GM12878 (cell line): ENCODE data around the gene TRAPPC6A. TPM values are rescaled to one million over a fixed set of nuclear protein-coding genes. Genes with fewer than 3 reads are reported as not detected.

Experiments used
- BRCA1 ChIP-seq: IDR thresholded peaks from 2 replicates; pipeline ENCODE4 v1.6.1; 2011; ENCODE audit warnings: low read depth, low read length, improper control_type of control experiment
- CBFB ChIP-seq: IDR thresholded peaks from 2 replicates; pipeline ENCODE4 v1.6.1; 2016; ENCODE audit warnings: antibody characterized with exemption, low read depth
- CEBPB ChIP-seq, 2 experiments: fragments of 150-350 bp in 1 of 2; IDR thresholded peaks; 2 replicates each; pipeline ENCODE4 v1.6.1; 2012 to 2014; ENCODE audit warnings: low read depth in 2 of 2, low read length in 2 of 2, borderline replicate concordance in 1 of 2, inconsistent platforms in 1 of 2
- CREM ChIP-seq: IDR thresholded peaks from 2 replicates; pipeline ENCODE4 v1.6.1; 2014; ENCODE audit warnings: antibody characterized with exemption, low read depth
- EED ChIP-seq: sonication (generic); IDR thresholded peaks from 2 replicates; pipeline ENCODE4 v1.6.1; 2016; ENCODE audit warnings: antibody characterized with exemption, low read depth
- IKZF1 ChIP-seq: fragments of 450-650 bp; conservative IDR thresholded peaks from 2 replicates; pipeline ENCODE4 v1.6.1; 2017; ENCODE audit warnings: antibody characterized with exemption, mild to moderate bottlenecking
- KLF5 ChIP-seq: fragments of 450-650 bp; IDR thresholded peaks from 2 replicates; pipeline ENCODE4 v1.6.1; 2014; ENCODE audit warnings: mild to moderate bottlenecking; ENCODE audit not compliant: partially characterized antibody
- MTA2 ChIP-seq: fragments of 450-650 bp; IDR thresholded peaks from 2 replicates; pipeline ENCODE4 v1.6.1; 2016; ENCODE audit warnings: low read depth, mild to moderate bottlenecking, moderate library complexity
- NR2F1 ChIP-seq: fragments of 450-650 bp; conservative IDR thresholded peaks from 2 replicates; pipeline ENCODE4 v1.6.1; 2017; ENCODE audit warnings: mild to moderate bottlenecking
- PML ChIP-seq: IDR thresholded peaks from 2 replicates; pipeline ENCODE4 v1.6.1; 2012; ENCODE audit warnings: low read length, inconsistent platforms
- ZNF687 ChIP-seq: fragments of 450-650 bp; IDR thresholded peaks from 2 replicates; pipeline ENCODE4 v1.6.1; 2017; ENCODE audit warnings: mild to moderate bottlenecking, moderate library complexity
- polyA plus RNA-seq, 11 experiments: library from polyadenylated mRNA; depleted of rRNA in 4 of 11; unstranded in 6 of 11; stranded (reverse) in 5 of 11; fragments of >200 nt; fragmentation: Nextera tagmentation in 4 of 11; fragmentation: Illumina TruSeq in 1 of 11; extraction: Ambion mirVana in 4 of 11; extraction: Trizol in 1 of 11; gene quantifications; 1 replicate in 1 of 11; 2 replicates in 10 of 11; pipeline versions ENCODE4 v1.2.1 to v1.2.3, GENCODE V29; 2011 to 2016; ENCODE audit warnings: inconsistent platforms in 2 of 11, missing spikeins in 2 of 11, low read depth in 1 of 11
- total RNA-seq, 4 experiments: library from RNA; depleted of rRNA in 3 of 4; stranded (reverse); fragments of >200 nt in 3 of 4; fragmentation: Illumina TruSeq in 1 of 4; extraction: Trizol in 1 of 4; gene quantifications; 2 replicates each; pipeline versions ENCODE4 v1.2.1 to v1.2.3, GENCODE V29; 2013 to 2021
- TF ChIP-seq, protein P1 (sequence below): fragments of 450-650 bp; IDR thresholded peaks from 2 replicates; pipeline ENCODE4 v1.6.1; 2018; ENCODE audit warnings: mild to moderate bottlenecking, low read depth, moderate library complexity; ENCODE audit not compliant: partially characterized antibody
- TF ChIP-seq, protein P2 (sequence below): fragments of 450-650 bp; IDR thresholded peaks from 2 replicates; pipeline ENCODE4 v1.6.1; 2016; ENCODE audit warnings: mild to moderate bottlenecking, moderate library complexity, borderline replicate concordance
- TF ChIP-seq, protein P3 (sequence below): IDR thresholded peaks from 2 replicates; pipeline ENCODE4 v1.6.1; 2011; ENCODE audit warnings: low read depth, mild to moderate bottlenecking, low read length, moderate library complexity, borderline replicate concordance; ENCODE audit errors: extremely low read depth
- TF ChIP-seq, protein P4 (sequence below): fragments of 450-650 bp; IDR thresholded peaks from 2 replicates; pipeline ENCODE4 v1.6.1; 2017; ENCODE audit warnings: mild to moderate bottlenecking

The TRAPPC6A gene
- total and polyA plus RNA-seq, 10 of the 15 experiments (the other 5 are each of a cell fraction or from before 2014, with no cell fraction given): 1.8 to 83.9 (median 35.8) TPM

GRCh38 chr19:45121827-45122345, 56.2 kb downstream of the TRAPPC6A start (continued):
- TF ChIP-seq ZNF687: peak; percentile 85
- TF ChIP-seq MTA2: peak; percentile 65
- TF ChIP-seq BRCA1: no peak
- peak; percentile 33 for TF ChIP-seq KLF5
- TF ChIP-seq IKZF1: peak; percentile 72
- TF ChIP-seq, protein P1, sequence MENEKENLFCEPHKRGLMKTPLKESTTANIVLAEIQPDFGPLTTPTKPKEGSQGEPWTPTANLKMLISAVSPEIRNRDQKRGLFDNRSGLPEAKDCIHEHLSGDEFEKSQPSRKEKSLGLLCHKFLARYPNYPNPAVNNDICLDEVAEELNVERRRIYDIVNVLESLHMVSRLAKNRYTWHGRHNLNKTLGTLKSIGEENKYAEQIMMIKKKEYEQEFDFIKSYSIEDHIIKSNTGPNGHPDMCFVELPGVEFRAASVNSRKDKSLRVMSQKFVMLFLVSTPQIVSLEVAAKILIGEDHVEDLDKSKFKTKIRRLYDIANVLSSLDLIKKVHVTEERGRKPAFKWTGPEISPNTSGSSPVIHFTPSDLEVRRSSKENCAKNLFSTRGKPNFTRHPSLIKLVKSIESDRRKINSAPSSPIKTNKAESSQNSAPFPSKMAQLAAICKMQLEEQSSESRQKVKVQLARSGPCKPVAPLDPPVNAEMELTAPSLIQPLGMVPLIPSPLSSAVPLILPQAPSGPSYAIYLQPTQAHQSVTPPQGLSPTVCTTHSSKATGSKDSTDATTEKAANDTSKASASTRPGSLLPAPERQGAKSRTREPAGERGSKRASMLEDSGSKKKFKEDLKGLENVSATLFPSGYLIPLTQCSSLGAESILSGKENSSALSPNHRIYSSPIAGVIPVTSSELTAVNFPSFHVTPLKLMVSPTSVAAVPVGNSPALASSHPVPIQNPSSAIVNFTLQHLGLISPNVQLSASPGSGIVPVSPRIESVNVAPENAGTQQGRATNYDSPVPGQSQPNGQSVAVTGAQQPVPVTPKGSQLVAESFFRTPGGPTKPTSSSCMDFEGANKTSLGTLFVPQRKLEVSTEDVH: no peak
- peak; percentile 57; the same call in 1 of the 2 replicates for TF ChIP-seq NR2F1
- TF ChIP-seq CBFB: no peak
- TF ChIP-seq, protein P2, sequence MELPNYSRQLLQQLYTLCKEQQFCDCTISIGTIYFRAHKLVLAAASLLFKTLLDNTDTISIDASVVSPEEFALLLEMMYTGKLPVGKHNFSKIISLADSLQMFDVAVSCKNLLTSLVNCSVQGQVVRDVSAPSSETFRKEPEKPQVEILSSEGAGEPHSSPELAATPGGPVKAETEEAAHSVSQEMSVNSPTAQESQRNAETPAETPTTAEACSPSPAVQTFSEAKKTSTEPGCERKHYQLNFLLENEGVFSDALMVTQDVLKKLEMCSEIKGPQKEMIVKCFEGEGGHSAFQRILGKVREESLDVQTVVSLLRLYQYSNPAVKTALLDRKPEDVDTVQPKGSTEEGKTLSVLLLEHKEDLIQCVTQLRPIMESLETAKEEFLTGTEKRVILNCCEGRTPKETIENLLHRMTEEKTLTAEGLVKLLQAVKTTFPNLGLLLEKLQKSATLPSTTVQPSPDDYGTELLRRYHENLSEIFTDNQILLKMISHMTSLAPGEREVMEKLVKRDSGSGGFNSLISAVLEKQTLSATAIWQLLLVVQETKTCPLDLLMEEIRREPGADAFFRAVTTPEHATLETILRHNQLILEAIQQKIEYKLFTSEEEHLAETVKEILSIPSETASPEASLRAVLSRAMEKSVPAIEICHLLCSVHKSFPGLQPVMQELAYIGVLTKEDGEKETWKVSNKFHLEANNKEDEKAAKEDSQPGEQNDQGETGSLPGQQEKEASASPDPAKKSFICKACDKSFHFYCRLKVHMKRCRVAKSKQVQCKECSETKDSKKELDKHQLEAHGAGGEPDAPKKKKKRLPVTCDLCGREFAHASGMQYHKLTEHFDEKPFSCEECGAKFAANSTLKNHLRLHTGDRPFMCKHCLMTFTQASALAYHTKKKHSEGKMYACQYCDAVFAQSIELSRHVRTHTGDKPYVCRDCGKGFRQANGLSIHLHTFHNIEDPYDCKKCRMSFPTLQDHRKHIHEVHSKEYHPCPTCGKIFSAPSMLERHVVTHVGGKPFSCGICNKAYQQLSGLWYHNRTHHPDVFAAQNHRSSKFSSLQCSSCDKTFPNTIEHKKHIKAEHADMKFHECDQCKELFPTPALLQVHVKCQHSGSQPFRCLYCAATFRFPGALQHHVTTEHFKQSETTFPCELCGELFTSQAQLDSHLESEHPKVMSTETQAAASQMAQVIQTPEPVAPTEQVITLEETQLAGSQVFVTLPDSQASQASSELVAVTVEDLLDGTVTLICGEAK: no peak
- no peak for TF ChIP-seq EED
- TF ChIP-seq, protein P3, sequence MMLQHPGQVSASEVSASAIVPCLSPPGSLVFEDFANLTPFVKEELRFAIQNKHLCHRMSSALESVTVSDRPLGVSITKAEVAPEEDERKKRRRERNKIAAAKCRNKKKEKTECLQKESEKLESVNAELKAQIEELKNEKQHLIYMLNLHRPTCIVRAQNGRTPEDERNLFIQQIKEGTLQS: no peak
- TF ChIP-seq CREM: no peak
- TF ChIP-seq PML: no peak
- no peak for TF ChIP-seq CEBPB (IDR thresholded peaks at IDR 0.05; ENCODE audit: borderline replicate concordance in 1 of 2, low read depth in 2 of 2, low read length in 2 of 2)
- TF ChIP-seq, protein P4, sequence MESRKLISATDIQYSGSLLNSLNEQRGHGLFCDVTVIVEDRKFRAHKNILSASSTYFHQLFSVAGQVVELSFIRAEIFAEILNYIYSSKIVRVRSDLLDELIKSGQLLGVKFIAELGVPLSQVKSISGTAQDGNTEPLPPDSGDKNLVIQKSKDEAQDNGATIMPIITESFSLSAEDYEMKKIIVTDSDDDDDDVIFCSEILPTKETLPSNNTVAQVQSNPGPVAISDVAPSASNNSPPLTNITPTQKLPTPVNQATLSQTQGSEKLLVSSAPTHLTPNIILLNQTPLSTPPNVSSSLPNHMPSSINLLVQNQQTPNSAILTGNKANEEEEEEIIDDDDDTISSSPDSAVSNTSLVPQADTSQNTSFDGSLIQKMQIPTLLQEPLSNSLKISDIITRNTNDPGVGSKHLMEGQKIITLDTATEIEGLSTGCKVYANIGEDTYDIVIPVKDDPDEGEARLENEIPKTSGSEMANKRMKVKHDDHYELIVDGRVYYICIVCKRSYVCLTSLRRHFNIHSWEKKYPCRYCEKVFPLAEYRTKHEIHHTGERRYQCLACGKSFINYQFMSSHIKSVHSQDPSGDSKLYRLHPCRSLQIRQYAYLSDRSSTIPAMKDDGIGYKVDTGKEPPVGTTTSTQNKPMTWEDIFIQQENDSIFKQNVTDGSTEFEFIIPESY: no peak
